Stimulated activated CD4-positive, alpha-beta T cell treated with anti-CD3 and anti-CD28 coated beads, Interleukin-2, amount 100 ng/mL, for 24 hours (primary cell): ENCODE results near the gene TMEM234.

ENCODE experiments used
- DNase-seq, 2 donors: peaks; one replicate each; pipeline ENCODE4 v3.0.0-alpha.2; 2020

TMEM234 gene

DNA sequence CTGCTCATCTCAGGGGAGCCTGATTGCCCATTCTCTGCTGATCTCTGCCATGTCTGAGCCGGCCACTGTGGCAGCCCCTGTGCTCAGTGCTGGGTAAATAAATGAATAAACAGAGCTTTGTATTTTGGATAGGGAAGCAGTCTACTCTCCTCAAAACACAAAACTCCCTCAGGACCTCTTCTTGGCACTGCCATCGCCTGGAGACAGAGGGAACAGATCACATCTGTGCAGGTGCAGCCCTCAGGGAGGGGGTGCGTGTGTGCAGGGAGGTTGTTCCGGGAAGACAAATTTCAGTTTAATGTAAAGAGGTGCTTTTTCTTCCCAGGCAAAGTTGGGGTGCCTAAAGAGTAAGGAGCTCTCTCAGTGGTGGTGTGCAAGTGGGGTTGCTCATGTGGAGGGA is 17.2 kb upstream of the TMEM234 start:
- no peak for DNase-seq

GRCh38 chr1:32234792-32235191 is 12.6 kb upstream of the TMEM234 start:
- DNase-seq, result no peak

DNA sequence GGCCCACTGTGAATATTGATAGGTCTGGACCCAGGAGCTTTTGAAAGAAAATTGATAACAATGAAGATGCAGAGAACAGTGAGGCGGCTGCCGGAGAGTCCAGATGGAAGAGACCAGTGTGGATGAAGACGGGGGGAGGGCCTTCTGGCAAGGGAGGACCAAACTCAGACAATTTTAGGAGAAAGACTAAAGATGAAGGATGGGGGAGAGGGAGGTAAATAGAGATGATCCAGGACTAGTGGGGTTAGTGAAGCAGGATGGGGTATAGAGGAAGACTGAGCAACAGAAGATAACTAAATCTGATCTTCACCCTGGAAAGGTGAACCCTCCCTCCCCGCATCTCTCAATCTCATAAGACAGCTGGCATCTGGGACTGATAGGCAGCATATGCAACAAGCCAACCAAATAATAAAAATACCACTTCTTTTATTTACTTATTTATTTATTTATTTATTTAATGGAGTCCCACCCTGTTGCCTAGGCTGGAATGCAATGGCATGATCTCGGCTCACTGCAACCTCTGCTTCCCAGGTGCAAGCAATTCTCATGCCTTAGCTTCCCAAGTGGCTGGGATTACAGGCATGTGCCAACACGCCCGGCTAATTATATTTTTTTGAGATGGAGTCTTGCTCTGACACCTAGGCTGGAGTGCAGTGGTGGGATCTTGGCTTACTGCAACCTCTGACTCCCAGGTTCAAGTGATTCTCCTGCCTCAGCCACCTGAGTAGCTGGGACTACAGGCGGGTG is 10.6 kb upstream of the TMEM234 start:
- DNase-seq, result no peak

GRCh38 chr1:32231843-32232432 is 9.8 kb upstream of the TMEM234 start:
- no peak for DNase-seq

- no peak for DNase-seq
Observed at GRCh38 chr1:32228771-32229170, 6.6 kb upstream of the TMEM234 start.

DNA sequence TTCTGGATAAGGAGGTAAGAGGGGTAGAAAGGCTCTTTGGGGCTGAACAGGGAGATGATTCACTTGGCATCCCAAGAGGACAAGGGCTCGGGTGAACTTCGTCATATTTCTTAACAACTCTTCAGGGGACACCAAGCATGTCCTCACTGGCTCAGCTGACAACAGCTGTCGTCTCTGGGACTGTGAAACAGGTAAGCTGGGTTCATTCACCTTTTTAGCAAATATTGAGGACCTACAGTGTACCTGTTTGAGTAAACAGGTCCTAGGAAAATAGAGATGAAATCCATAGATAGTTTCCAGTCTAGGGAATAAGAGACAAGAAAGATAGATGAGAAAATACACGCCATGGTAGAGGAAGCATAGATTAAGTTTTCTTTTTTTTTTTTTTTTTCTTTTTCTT is 2.1 kb upstream of the TMEM234 start:
- no peak for DNase-seq

DNA sequence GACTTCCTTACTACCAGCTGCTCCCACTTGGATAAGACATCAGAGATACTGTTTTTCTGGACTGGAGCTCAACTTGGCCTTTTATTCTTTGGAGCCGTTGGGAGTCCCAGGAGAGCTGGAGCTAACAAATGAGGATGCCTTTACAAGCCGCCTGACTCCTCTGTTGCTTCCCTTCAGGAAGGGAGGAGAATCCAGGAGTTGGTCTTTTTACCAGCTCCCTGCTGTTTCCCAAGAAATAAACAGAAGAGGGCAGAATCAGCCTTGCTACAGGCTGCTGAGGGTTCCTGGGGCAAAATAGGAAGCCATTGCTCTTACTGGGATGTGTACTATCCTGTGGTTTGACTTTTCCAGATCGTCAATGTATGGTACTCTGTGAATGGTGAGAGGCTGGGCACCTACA is 1.5 kb upstream of the TMEM234 start:
- DNase-seq, result no peak

DNA sequence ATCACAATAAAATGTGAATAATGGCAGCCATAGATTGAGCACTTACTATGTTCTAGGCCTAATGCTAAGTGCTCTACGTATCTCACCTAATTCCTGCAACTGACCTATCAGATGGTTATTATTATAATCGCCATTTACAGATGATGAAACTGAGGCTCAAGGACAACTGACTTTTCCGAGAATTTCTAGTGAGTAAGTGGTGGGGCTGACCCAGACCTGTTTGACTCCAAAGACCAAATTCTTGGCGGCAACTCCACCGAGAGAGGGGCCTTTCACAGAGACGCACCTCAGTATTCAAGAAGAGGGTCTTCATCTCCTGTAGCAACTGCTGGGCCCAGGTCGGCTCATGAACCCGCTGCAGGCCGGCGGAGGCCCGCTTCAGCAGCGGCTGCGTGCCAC is 573 bp downstream of the TMEM234 start:
- no peak for DNase-seq

- DNase-seq, result no peak
Observed at GRCh38 chr1:32220746-32221580, 1.2 kb downstream of the TMEM234 start.

GRCh38 chr1:32219022-32219421 is 3.1 kb downstream of the TMEM234 start:
- DNase-seq, result no peak

DNA sequence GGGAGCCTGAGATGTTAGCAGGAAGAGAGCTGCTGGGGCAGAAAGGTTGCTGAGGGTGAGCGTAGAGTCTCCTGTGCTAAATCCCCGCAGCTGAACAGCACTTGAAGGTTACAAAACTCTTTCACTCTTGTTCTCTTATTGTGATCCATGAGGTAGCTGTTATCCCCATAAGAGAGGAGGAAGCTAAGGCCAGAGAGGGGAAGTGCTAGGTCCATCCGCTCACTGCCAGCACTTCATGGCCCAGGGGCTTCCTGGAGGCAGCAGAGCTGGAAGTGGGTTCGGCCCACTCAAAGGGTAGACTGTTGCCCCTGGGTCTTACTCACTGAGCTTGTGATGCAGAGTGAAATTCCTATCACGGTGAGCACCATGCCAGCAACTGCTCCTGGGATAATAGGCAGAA is 5.6 kb downstream of the TMEM234 start:
- DNase-seq, result no peak

GRCh38 chr1:32215629-32216480 is 6.3 kb downstream of the TMEM234 start:
- DNase-seq, result peak; percentile 64 to 68

DNA sequence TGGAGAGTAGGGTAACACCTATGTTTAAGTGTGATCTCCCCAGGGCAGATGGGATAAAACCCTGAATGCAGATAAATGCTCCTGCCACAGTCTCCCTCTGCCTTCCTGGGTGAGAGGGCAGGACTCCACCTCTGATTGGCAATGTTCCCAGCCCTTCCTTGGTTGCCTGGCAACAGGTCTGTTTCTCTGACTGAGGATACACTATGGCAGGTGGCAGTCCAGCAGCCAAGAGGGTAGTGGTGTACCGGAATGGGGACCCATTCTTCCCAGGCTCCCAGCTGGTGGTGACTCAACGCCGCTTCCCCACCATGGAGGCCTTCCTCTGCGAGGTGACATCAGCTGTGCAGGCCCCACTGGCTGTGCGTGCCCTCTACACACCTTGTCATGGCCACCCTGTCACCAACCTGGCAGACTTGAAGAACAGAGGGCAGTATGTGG is 13.2 kb downstream of the TMEM234 start, which contains the start of gene DCDC2B:
TSS of gene DCDC2B (plus strand) at position 199 of the 438 bp plus-strand sequence. CDS start at position 204, 5 bp downstream.
- no peak for DNase-seq

GRCh38 chr1:32208469-32208868 is 13.7 kb downstream of the TMEM234 start:
- no peak for DNase-seq

DNA sequence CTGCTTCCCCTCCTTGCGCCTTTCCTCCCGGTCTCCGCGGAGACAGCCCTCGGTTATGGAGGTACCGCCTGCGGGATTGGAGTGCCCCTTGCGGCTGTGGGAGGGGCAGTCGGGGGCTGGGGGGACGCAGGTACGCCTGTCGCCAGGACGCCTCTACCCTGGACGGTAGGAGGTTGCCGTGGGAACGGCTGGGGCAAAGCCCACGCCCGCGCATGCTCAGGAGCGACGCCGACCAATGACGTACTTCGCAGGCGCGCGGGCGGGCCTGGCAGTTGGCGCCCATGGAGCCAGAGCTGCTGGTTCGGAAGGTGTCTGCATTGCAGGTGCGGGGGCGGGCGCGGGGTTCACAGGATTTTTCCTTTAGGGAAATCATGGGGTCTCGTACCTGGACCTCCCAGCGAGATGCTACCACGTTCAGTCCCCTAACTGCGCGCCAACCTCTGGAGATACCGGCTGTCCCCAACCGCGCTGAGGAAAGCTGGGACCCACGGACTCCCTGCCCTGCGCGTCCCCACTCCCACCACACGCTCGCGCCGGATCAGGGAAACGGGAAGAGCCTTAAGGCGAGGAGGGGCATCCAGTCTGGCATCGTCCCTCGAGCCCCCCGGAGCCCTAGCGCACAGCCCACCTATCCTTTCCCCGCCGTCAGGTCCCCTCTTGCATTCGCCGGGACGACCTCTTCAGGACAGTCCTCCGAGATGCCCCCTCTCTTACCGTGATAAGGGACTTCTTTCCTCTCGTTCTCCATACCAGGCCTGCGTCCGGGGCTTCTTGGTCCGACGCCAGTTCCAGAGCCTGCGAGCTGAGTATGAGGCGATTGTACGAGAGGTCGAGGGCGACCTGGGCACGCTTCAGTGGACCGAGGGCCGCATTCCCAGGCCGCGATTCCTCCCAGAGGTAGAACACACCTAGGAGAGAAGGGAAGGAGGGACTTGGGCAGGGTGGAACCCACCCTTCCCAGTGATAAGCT is 16.5 kb downstream of the TMEM234 start, which contains the start of gene IQCC:
TSS of gene IQCC (plus strand) at position 271 of the 970 bp plus-strand sequence. CDS start at position 282, 11 bp downstream.
- DNase-seq, result peak; percentile 85 to 90

DNA sequence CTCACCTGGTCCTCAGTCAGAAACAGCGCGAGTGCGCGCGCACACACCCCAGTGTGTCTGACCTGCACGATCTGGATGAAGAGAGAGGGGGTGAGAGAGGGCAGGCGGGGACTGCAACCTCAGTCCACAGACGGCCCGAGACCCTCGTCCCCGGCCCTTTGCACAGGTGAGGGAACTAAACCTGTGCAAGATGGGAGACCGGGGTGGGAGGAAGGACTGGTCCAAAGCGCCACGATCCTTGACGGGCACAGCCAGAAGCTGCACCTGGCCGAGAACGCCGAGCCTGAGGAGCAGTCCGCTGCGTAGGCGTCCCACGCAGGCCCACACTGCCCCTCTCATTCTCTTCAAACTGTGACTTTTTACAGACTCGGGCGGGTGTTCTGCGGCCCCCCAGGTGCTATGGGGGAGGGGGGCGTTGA is 17.2 kb downstream of the TMEM234 start:
- no peak for DNase-seq

DNA sequence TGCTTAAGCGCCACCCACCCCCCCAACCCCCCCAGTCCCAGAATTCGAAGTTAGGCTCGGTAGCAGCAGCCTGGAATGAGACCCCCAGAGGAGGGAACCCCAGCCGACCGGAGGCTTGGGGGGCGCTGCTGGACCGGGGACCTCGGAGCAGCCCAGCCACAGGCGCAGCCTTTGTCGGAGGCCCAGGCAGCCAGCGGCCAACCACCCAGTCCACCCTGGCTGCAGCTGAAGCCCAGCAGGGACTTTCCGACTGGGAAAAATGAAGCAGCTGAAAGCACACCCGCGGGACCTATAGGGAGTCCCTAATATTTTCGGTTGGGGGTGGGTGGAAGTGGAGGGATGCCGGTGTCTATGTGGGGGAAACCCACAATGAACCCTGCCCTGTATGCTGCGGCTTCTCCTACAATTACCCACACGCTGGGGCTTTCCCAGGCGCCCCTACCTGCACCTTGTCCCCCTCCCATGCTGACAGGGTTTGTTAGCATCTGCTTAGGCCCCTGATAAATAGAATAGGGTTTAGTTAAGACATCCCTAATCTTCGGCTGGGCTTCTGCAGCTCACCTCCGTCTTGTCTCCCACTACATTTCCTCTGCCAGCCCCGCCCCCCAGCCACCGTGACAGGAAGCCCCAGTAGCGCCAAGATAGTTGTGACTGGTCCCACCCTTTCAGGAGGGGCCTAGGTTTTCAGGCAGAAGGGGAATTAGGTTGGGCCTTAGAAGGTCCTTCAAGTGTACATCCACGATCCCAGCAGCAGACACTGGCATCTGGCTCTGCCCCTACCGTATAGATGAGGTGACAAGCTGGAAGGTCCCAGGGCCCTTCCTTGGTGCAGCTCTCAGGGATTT is 20.9 kb downstream of the TMEM234 start:
- DNase-seq, result peak; percentile 80 to 85

- peak; percentile 50 to 54 for DNase-seq
Observed at GRCh38 chr1:32200226-32201010, 21.7 kb downstream of the TMEM234 start, which contains the start of gene CCDC28B. Gene CCDC28B, plus strand, starts transcription at chr1:32200595. Its CDS starts 1,341 bp downstream, at chr1:32201936.

- no peak for DNase-seq
Observed at GRCh38 chr1:32199717-32200072, 22.5 kb downstream of the TMEM234 start.
